Large intestine (tissue), 12 donors: ENCODE measurements around the gene MICAL2. TPM values are rescaled to one million over a fixed set of nuclear protein-coding genes. Genes with fewer than 3 reads are reported as not detected.
A peak's percentile ranks its signal among the peaks of the same experiment; 100 is the strongest.

Experiments used
- DNase-seq, 2 donors: peaks; one replicate each; pipeline versions ENCODE4 v3.0.0 to v3.0.0-alpha.2; 2013
- H3K27ac ChIP-seq: one replicate; pipeline ENCODE4 v1.5.1; 2013; ENCODE audit warnings: low read length
- H3K27me3 ChIP-seq: 2 replicates; pipeline ENCODE4 v1.6.1; 2013; ENCODE audit warnings: low read length; ENCODE audit not compliant: control insufficient read depth, insufficient read depth
- H3K36me3 ChIP-seq: 2 replicates; pipeline ENCODE4 v1.6.1; 2013; ENCODE audit warnings: low read length; ENCODE audit not compliant: control insufficient read depth, insufficient read depth
- H3K4me1 ChIP-seq: one replicate; pipeline ENCODE4 v1.6.1; 2013; ENCODE audit warnings: low read length; ENCODE audit not compliant: control insufficient read depth, insufficient read depth
- H3K4me3 ChIP-seq: one replicate; pipeline ENCODE4 v1.5.1; 2013; ENCODE audit warnings: low read length
- H3K9me3 ChIP-seq: one replicate; pipeline ENCODE4 v1.6.1; 2013; ENCODE audit warnings: mild to moderate bottlenecking, low read depth, low read length, moderate library complexity; ENCODE audit not compliant: control insufficient read depth
- WGBS: methylation state at CpG from one replicate; pipeline ENCODE4 v1.1.5; 2013; ENCODE audit warnings: low lambda C conversion rate; ENCODE audit not compliant: insufficient coverage; 5-methylcytosine and 5-hydroxymethylcytosine counted together
- long read RNA-seq, 11 donors: transcript quantifications; one replicate each; lab custom pipeline, GENCODE V29; 2026
- polyA plus RNA-seq: library from polyadenylated mRNA; unstranded; fragments of 120-200 nt; gene quantifications from one replicate; pipeline ENCODE4 v1.2.1, GENCODE V29; 2013

Gene MICAL2, protein sequence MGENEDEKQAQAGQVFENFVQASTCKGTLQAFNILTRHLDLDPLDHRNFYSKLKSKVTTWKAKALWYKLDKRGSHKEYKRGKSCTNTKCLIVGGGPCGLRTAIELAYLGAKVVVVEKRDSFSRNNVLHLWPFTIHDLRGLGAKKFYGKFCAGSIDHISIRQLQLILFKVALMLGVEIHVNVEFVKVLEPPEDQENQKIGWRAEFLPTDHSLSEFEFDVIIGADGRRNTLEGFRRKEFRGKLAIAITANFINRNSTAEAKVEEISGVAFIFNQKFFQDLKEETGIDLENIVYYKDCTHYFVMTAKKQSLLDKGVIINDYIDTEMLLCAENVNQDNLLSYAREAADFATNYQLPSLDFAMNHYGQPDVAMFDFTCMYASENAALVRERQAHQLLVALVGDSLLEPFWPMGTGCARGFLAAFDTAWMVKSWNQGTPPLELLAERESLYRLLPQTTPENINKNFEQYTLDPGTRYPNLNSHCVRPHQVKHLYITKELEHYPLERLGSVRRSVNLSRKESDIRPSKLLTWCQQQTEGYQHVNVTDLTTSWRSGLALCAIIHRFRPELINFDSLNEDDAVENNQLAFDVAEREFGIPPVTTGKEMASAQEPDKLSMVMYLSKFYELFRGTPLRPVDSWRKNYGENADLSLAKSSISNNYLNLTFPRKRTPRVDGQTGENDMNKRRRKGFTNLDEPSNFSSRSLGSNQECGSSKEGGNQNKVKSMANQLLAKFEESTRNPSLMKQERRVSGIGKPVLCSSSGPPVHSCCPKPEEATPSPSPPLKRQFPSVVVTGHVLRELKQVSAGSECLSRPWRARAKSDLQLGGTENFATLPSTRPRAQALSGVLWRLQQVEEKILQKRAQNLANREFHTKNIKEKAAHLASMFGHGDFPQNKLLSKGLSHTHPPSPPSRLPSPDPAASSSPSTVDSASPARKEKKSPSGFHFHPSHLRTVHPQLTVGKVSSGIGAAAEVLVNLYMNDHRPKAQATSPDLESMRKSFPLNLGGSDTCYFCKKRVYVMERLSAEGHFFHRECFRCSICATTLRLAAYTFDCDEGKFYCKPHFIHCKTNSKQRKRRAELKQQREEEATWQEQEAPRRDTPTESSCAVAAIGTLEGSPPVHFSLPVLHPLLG
- 39.8 TPM for polyA plus RNA-seq
- long read RNA-seq, donor 1, result 0 reads
- long read RNA-seq, donor 2, partial matches to known transcripts, result 5 of 5 reads
- long read RNA-seq, donor 2, other reads (novel, unspliced or antisense), result 0 of 5 reads
- long read RNA-seq, donor 3, result 0 reads
- long read RNA-seq, donor 4, result 0 reads
- long read RNA-seq, donor 5, partial matches to known transcripts, result 0 of 1 reads
- long read RNA-seq, donor 5, other reads (novel, unspliced or antisense), result 0 of 1 reads
- long read RNA-seq, donor 6, result 0 reads
- long read RNA-seq, donor 7, result 0 reads
- long read RNA-seq, donor 8, partial matches to known transcripts, result 0 of 1 reads
- long read RNA-seq, donor 8, other reads (novel, unspliced or antisense), result 0 of 1 reads
- long read RNA-seq, donor 9, result 0 reads
- long read RNA-seq, donor 10, result 0 reads
- long read RNA-seq, donor 11, result 0 reads

GRCh38 chr11:12110201-12110713 lies at the start of gene MICAL2:
TSS of gene MICAL2 (plus strand) at chr11:12110590. CDS start at chr11:12162156, 51,566 bp downstream.
- Histone ChIP-seq H3K27me3 (peaks cover 4% of the 10 kb centered on the region), H3K9me3 (no peaks in the 10 kb centered on the region), H3K27ac (peak within 1 kb of the TSS; percentile 83), H3K4me1 (peaks cover 30% of the 10 kb centered on the region), H3K36me3 (no peaks in the 10 kb centered on the region), H3K4me3 (peak within 1 kb of the TSS; percentile 67)
- WGBS, result no CpG with 5 or more reads among the region's 56 CpGs
- peak; percentile 95 to 98 for DNase-seq

DNA sequence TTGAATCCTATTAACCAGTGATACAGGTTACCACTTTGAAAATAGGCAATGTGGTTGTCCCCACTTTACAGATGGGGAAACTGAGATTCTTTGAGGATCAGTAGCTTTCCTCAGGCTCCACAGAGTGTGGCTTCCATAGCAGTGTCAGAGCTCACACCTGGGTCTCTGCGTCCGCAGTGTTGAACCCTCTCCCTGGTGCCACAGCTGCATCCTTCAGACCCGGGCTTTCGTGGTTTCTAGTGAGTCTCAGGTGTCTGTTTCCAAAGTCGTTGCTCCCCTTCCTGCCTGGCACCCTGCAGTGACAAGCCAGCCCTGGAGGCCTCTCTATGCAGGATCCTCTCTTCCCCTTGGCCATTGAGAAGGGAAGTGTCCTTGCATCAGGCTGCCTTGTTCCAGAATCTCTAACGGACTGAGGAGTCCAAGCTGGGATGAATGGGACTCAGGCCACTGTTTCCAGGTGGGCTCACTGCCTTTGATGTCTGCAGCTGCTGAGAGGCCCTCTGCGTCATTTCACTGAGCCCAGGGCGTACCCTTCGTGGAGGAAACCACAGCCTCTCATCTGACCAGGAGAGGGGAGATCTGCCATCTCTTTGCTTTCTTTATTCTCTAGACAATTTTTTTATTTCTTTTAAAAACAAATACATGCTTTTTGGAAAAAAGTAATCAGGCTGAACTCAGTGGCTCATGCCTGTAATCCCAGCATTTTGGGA lies 48.4 kb upstream of the MICAL2 start:
- Histone ChIP-seq H3K4me3 (no peak overlapping the region), H3K27ac (no peak overlapping the region), H3K9me3 (no peaks in the 10 kb centered on the region), H3K36me3 (no peaks in the 10 kb centered on the region), H3K27me3 (no peaks in the 10 kb centered on the region), H3K4me1 (peaks cover 12% of the 10 kb centered on the region)
- no peak for DNase-seq
- 100% methylated on average over 2 of the region's 9 CpGs for WGBS

DNA sequence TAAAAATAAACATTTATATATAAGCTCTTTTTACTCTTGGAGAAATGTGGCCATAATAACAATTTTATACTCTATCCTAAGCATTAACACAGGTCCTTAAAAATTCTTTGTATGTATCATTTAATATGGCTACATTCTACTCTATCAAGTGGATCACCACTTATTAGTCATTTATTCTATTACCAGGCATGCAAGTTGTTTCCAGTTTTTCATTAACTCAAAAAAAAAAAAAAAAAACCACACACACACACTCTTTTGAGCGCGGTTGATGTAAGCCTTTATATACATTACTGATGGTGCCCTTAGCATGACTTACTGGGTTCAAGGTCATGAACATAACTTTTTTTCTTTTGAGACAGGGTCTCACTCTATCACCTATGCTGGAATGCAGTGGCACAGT lies 47.1 kb upstream of the MICAL2 start:
- no peaks in the 10 kb centered on the region for H3K9me3 ChIP-seq
- peaks cover 23% of the 10 kb centered on the region for H3K4me1 ChIP-seq
- no peak overlapping the region for H3K27ac ChIP-seq
- no peaks in the 10 kb centered on the region for H3K36me3 ChIP-seq
- WGBS, result no CpG with 5 or more reads among the region's 2 CpGs
- no peaks in the 10 kb centered on the region for H3K27me3 ChIP-seq
- no peak overlapping the region for H3K4me3 ChIP-seq
- no peak for DNase-seq

- Histone ChIP-seq H3K27ac (no peak overlapping the region), H3K4me1 (peaks cover 29% of the 10 kb centered on the region), H3K36me3 (no peaks in the 10 kb centered on the region), H3K4me3 (no peak overlapping the region), H3K27me3 (no peaks in the 10 kb centered on the region), H3K9me3 (no peaks in the 10 kb centered on the region)
- 97% methylated on average over 3 of the region's 7 CpGs for WGBS
- DNase-seq, result no peak
These were observed 46.0 kb upstream of the MICAL2 start for GRCh38 chr11:12064136-12064953.

DNA sequence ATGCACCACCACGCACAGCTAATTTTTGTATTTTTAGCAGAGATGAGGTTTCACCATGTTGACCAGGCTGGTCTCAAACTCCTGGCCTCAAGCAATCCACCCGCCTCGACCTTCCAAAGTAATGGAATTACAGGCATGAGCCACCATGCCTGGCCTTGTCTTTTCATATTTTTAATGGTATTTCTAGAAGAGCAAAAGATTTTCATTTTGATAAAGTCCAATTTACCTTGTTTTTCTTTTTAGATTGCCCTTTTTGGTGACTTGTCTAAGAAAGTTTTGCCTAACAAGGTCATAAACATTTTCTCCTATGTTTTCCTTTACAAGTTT lies 45.5 kb upstream of the MICAL2 start:
- Histone ChIP-seq H3K27me3 (no peaks in the 10 kb centered on the region), H3K27ac (no peak overlapping the region), H3K4me3 (no peak overlapping the region), H3K36me3 (no peaks in the 10 kb centered on the region), H3K4me1 (peaks cover 30% of the 10 kb centered on the region), H3K9me3 (no peaks in the 10 kb centered on the region)
- DNase-seq, result no peak
- no CpG with 5 or more reads among the region's 3 CpGs for WGBS

GRCh38 chr11:12066056-12066798 lies 44.2 kb upstream of the MICAL2 start:
- no peak overlapping the region for H3K4me3 ChIP-seq
- H3K4me1 ChIP-seq, result peaks cover 30% of the 10 kb centered on the region
- WGBS, result no CpG with 5 or more reads among the region's 7 CpGs
- H3K36me3 ChIP-seq, result no peaks in the 10 kb centered on the region
- peak; percentile 90 to 92 for DNase-seq
- H3K27me3 ChIP-seq, result no peaks in the 10 kb centered on the region
- peak overlapping the region; percentile 92 for H3K27ac ChIP-seq
- no peaks in the 10 kb centered on the region for H3K9me3 ChIP-seq

DNA sequence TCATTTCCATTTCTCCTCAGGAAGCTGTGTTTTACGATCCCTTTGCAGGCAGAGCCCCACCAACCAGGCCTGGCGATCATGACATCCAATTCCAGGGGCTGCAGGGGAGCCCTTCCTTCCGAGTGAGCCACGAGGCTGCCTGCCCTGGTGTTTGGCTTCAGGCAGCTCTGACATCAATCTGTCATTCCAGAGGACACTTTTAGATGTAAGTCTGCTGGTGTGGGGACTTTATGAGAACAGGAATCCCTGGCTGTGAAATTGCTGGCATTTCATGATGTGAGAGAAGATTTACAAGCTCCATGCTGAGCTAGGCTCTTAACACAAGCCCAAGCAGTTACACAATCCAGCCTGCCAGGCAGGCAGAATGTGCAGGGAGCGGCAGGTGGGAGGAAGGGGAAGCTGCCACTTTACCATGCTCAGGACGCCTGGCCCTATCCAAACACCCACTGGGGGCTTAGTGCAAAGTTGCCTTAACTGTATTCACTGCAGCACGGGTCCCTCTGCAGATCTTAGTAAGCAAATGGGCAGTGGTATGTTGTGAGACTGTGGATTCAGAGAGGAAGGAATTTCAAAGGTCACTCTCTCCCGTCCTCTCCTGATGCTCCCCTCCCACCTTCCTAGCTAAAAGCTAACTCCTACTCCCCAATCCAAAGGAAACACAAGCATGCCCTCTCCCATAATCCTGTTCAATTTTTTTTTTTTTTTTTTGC lies 43.4 kb upstream of the MICAL2 start:
- H3K4me3 ChIP-seq, result no peak overlapping the region
- H3K27ac ChIP-seq, result peak overlapping the region; percentile 92
- peaks cover 30% of the 10 kb centered on the region for H3K4me1 ChIP-seq
- no CpG with 5 or more reads among the region's 8 CpGs for WGBS
- H3K9me3 ChIP-seq, result no peaks in the 10 kb centered on the region
- DNase-seq, result peak; percentile 82 to 90
- H3K36me3 ChIP-seq, result no peaks in the 10 kb centered on the region
- H3K27me3 ChIP-seq, result no peaks in the 10 kb centered on the region

GRCh38 chr11:12067796-12068357 lies 42.5 kb upstream of the MICAL2 start:
- WGBS, result 85% methylated on average over 4 of the region's 5 CpGs
- DNase-seq, result no peak

More at GRCh38 chr11:12067796-12068357, 42.5 kb upstream of the MICAL2 start:
- H3K27me3 ChIP-seq, result no peaks in the 10 kb centered on the region
- H3K4me3 ChIP-seq, result no peak overlapping the region
- peak overlapping the region; percentile 92 for H3K27ac ChIP-seq
- no peaks in the 10 kb centered on the region for H3K9me3 ChIP-seq
- no peaks in the 10 kb centered on the region for H3K36me3 ChIP-seq
- H3K4me1 ChIP-seq, result peaks cover 30% of the 10 kb centered on the region
